ENCODE measurements around the gene YBX1. TPM values are rescaled to one million over a fixed set of nuclear protein-coding genes. Genes with fewer than 3 reads are reported as not detected.

YBX1 gene
- 1,108 TPM for polyA plus RNA-seq (2012; ENCODE audit: insufficient read length, low read depth)

- TF ChIP-seq POLR2AphosphoS5 (IDR thresholded peaks at IDR 0.05; ENCODE audit: low read depth, low read length): peak; percentile 63; the same call in 1 of the 2 replicates
- no peak for TF ChIP-seq REST (IDR thresholded peaks at IDR 0.05; ENCODE audit: insufficient read depth in 1 of 2, low read depth in 2 of 2, low read length in 2 of 2)
These were observed at the start of gene YBX1 for GRCh38 chr1:42681741-42682483. TSS of gene YBX1 (plus strand) at chr1:42682418. CDS start at chr1:42682566, 148 bp downstream.

GRCh38 chr1:42639116-42639515 lies 43.1 kb upstream of the YBX1 start:
- TF ChIP-seq POLR2AphosphoS5 (IDR thresholded peaks at IDR 0.05; ENCODE audit: low read depth, low read length) (no peak), REST (IDR thresholded peaks at IDR 0.05; ENCODE audit: insufficient read depth in 1 of 2, low read depth in 2 of 2, low read length in 2 of 2) (no peak)

- TF ChIP-seq TAF1 (IDR thresholded peaks at IDR 0.05; ENCODE audit: borderline replicate concordance, insufficient read depth, low read length) (no peak), SIN3A (IDR thresholded peaks at IDR 0.05; ENCODE audit: borderline replicate concordance, insufficient read depth, low read length) (no peak), REST (IDR thresholded peaks at IDR 0.05; ENCODE audit: insufficient read depth in 1 of 2, low read depth in 2 of 2, low read length in 2 of 2) (no peak), FOXP2 (optimal IDR thresholded peaks at IDR 0.05; ENCODE audit: borderline replicate concordance, extremely low read depth, extremely low read length, insufficient read depth) (no peak), POLR2AphosphoS5 (IDR thresholded peaks at IDR 0.05; ENCODE audit: low read depth, low read length) (no peak)
These were observed 36.2 kb upstream of the YBX1 start for GRCh38 chr1:42646056-42646455.

- no peak for TF ChIP-seq REST (IDR thresholded peaks at IDR 0.05; ENCODE audit: insufficient read depth in 1 of 2, low read depth in 2 of 2, low read length in 2 of 2)
- no peak for TF ChIP-seq SIN3A (IDR thresholded peaks at IDR 0.05; ENCODE audit: borderline replicate concordance, insufficient read depth, low read length)
- no peak for TF ChIP-seq TAF1 (IDR thresholded peaks at IDR 0.05; ENCODE audit: borderline replicate concordance, insufficient read depth, low read length)
- TF ChIP-seq POLR2AphosphoS5 (IDR thresholded peaks at IDR 0.05; ENCODE audit: low read depth, low read length): no peak
- TF ChIP-seq FOXP2 (optimal IDR thresholded peaks at IDR 0.05; ENCODE audit: borderline replicate concordance, extremely low read depth, extremely low read length, insufficient read depth): no peak
These were observed 25.0 kb upstream of the YBX1 start for GRCh38 chr1:42657201-42657600.
